Keratinocyte (primary cell): ENCODE measurements around the gene CCDC150. TPM values are rescaled to one million over a fixed set of nuclear protein-coding genes. Genes with fewer than 3 reads are reported as not detected.
A peak's percentile ranks its signal among the peaks of the same experiment; 100 is the strongest.

Experiments used
- DNase-seq: peaks from one replicate; pipeline ENCODE4 v3.0.0-alpha.2; 2011; ENCODE audit warnings: low read depth, missing footprints, low spot score
- FAIRE-seq: peaks from 2 replicates; lab custom pipeline; 2011; peaks lifted over from hg19 to GRCh38; lab: Jason Lieb, UNC
- H2AFZ ChIP-seq: 2 replicates; pipeline ENCODE4 v1.6.0; 2012; ENCODE audit warnings: low read length, control low read depth, inconsistent platforms; ENCODE audit not compliant: control insufficient read depth
- H3K27ac ChIP-seq: 2 replicates; pipeline ENCODE4 v1.5.1; 2011; ENCODE audit warnings: low read length; ENCODE audit not compliant: control insufficient read depth, insufficient read depth
- H3K27me3 ChIP-seq: 3 replicates; pipeline ENCODE4 v1.6.0; 2011; ENCODE audit warnings: low read length; ENCODE audit not compliant: control insufficient read depth, insufficient read depth; ENCODE audit errors: extremely low read depth
- H3K36me3 ChIP-seq, 2 experiments: 2 replicates in 1 of 2; 3 replicates in 1 of 2; pipeline ENCODE4 v1.5.1; 2011; ENCODE audit warnings: low read length in 2 of 2, mild to moderate bottlenecking in 1 of 2; ENCODE audit not compliant: control insufficient read depth in 2 of 2, insufficient read depth in 2 of 2; ENCODE audit errors: extremely low read depth in 1 of 2
- H3K4me1 ChIP-seq: 3 replicates; pipeline ENCODE4 v1.5.1; 2011; ENCODE audit warnings: low read length; ENCODE audit not compliant: control insufficient read depth, insufficient read depth; ENCODE audit errors: extremely low read depth
- H3K4me2 ChIP-seq: 3 replicates; pipeline ENCODE4 v1.6.0; 2011; ENCODE audit warnings: low read depth, low read length; ENCODE audit not compliant: control insufficient read depth, insufficient read depth; ENCODE audit errors: extremely low read depth
- H3K4me3 ChIP-seq, 3 experiments: fragments of 200-600 bp in 1 of 3; sonication (generic) in 1 of 3; 2 replicates in 2 of 3; 3 replicates in 1 of 3; pipeline ENCODE4 v1.5.1; 2011 to 2016; ENCODE audit warnings: low read length in 3 of 3, mild to moderate bottlenecking in 3 of 3, control low read depth in 2 of 3, inconsistent platforms in 1 of 3, low read depth in 1 of 3, mixed read lengths in 1 of 3, mixed run types in 1 of 3, moderate library complexity in 1 of 3; ENCODE audit not compliant: control insufficient read depth in 2 of 3, insufficient read depth in 2 of 3; ENCODE audit errors: extremely low read depth in 1 of 3
- H3K79me2 ChIP-seq: 2 replicates; pipeline ENCODE4 v1.6.0; 2012; ENCODE audit warnings: low read length; ENCODE audit not compliant: control insufficient read depth, insufficient read depth
- H3K9ac ChIP-seq: 3 replicates; pipeline ENCODE4 v1.6.0; 2011; ENCODE audit warnings: low read length; ENCODE audit not compliant: control insufficient read depth, insufficient read depth; ENCODE audit errors: extremely low read depth
- H3K9me1 ChIP-seq: 3 replicates; pipeline ENCODE4 v1.6.0; 2011; ENCODE audit warnings: low read length; ENCODE audit not compliant: control insufficient read depth, insufficient read depth; ENCODE audit errors: extremely low read depth
- H3K9me3 ChIP-seq: 2 replicates; pipeline ENCODE4 v1.5.1; 2012; ENCODE audit warnings: low read depth, low read length; ENCODE audit not compliant: control insufficient read depth
- H4K20me1 ChIP-seq: 3 replicates; pipeline ENCODE4 v1.6.0; 2011; ENCODE audit warnings: low read length; ENCODE audit not compliant: control insufficient read depth, insufficient read depth; ENCODE audit errors: extremely low read depth
- CTCF ChIP-seq, 3 experiments: IDR thresholded peaks in 1 of 3; conservative IDR thresholded peaks in 1 of 3; optimal IDR thresholded peaks in 1 of 3; 2 replicates in 2 of 3; 3 replicates in 1 of 3; pipeline versions ENCODE3 to v1.5.1; 2011; ENCODE audit warnings: low read length in 3 of 3, mild to moderate bottlenecking in 3 of 3, moderate library complexity in 2 of 3, control low read depth in 1 of 3, inconsistent platforms in 1 of 3; ENCODE audit not compliant: insufficient read depth in 2 of 3; ENCODE audit errors: extremely low read depth in 1 of 3
- EZH2 ChIP-seq: IDR thresholded peaks from one replicate; pipeline ENCODE4 v1.6.1; 2012; ENCODE audit warnings: inconsistent platforms, mild to moderate bottlenecking, low read length, moderate library complexity
- dilution Hi-C: fragments of 300-500 bp; cut with MboI; formaldehyde crosslinking; loops from one replicate; pipeline ENCODE4 v1.7.0; 2020; ENCODE audit warnings: low sequenced_read_pairs; ENCODE audit not compliant: extremely low pct_ligation_motif_present
- polyA plus RNA-seq, 5 experiments: library from polyadenylated mRNA; depleted of rRNA in 3 of 5; stranded (reverse) in 3 of 5; stranded (forward) in 1 of 5; unstranded in 1 of 5; fragments of >200 nt; gene quantifications; 1 replicate in 1 of 5; 2 replicates in 3 of 5; 3 replicates in 1 of 5; pipeline versions ENCODE4 v1.2.1 to v1.2.3, GENCODE V29; 2011 to 2012; ENCODE audit warnings: missing spikeins in 2 of 5, low read depth in 1 of 5, low replicate concordance in 1 of 5

The CCDC150 gene
- polyA plus RNA-seq, 1 donor (not counting 4 experiments of a cell fraction or from before 2014, with no cell fraction given): 5.0 TPM

- Histone ChIP-seq H2AFZ (peak overlapping the region; percentile 98), H3K4me2 (peak overlapping the region; percentile 97), H3K9ac (peak overlapping the region; percentile 77), H3K79me2 (peaks cover 3% of the 10 kb centered on the region), H4K20me1 (no peaks in the 10 kb centered on the region), H3K9me3 (no peaks in the 10 kb centered on the region), H3K27me3 (no peaks in the 10 kb centered on the region), H3K9me1 (no peaks in the 10 kb centered on the region), H3K4me1 (peaks cover 6% of the 10 kb centered on the region), H3K27ac (peak overlapping the region; percentile 61), H3K4me3 (peak overlapping the region; percentile 74 to 80 (median 79)), H3K36me3 (no peaks in the 10 kb centered on the region)
- DNase-seq (no peak), FAIRE-seq (no peak)
- TF ChIP-seq EZH2: no peak
- no peak for TF ChIP-seq CTCF (optimal IDR thresholded peaks at IDR 0.05 in 1 of 3, IDR thresholded peaks at IDR 0.05 in 1 of 3, conservative IDR thresholded peaks at IDR 0.05 in 1 of 3; ENCODE audit: extremely low read depth in 1 of 3, insufficient read depth in 2 of 3, low read length in 3 of 3)
- dilution Hi-C loops: no loop called here
These were observed 575 bp downstream of the CCDC150 start for GRCh38 chr2:196640031-196640548.

- Histone ChIP-seq H3K4me1 (no peaks in the 10 kb centered on the region), H4K20me1 (no peaks in the 10 kb centered on the region), H3K9ac (no peak overlapping the region), H3K4me2 (no peak overlapping the region), H3K27me3 (no peaks in the 10 kb centered on the region), H2AFZ (no peak overlapping the region), H3K79me2 (no peaks in the 10 kb centered on the region), H3K9me1 (no peaks in the 10 kb centered on the region), H3K27ac (no peak overlapping the region), H3K4me3 (no peak overlapping the region), H3K9me3 (peaks cover 5% of the 10 kb centered on the region), H3K36me3 (no peaks in the 10 kb centered on the region)
- no peak for TF ChIP-seq EZH2
- TF ChIP-seq CTCF (optimal IDR thresholded peaks at IDR 0.05 in 1 of 3, IDR thresholded peaks at IDR 0.05 in 1 of 3, conservative IDR thresholded peaks at IDR 0.05 in 1 of 3; ENCODE audit: extremely low read depth in 1 of 3, insufficient read depth in 2 of 3, low read length in 3 of 3): no peak
- dilution Hi-C loops: no loop called here
- FAIRE-seq: no peak
- DNase-seq: no peak
These were observed 9.7 kb downstream of the CCDC150 start for GRCh38 chr2:196649202-196649601.
